ENCODE data around the gene CCDC71L.

DNA sequence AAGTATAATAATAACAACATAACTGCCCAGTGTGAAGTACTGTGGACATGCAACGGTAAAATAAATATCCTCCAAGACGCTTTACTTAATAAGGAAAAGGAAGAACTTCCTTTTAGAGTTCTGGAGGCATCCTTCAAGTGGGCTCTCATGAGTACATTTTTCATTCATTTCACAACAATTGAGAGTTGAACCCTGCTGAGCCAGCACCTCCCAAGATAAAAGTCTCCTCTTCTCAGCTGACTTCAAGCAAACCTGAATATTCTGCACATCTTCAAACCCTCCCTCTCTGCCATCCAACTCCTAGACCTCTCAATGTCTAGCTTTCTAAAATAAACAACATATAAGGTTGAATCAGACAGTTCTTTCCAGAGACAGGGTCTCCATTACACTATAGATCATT, 7.5 kb downstream of the CCDC71L start:
- TF ChIP-seq, protein P1, sequence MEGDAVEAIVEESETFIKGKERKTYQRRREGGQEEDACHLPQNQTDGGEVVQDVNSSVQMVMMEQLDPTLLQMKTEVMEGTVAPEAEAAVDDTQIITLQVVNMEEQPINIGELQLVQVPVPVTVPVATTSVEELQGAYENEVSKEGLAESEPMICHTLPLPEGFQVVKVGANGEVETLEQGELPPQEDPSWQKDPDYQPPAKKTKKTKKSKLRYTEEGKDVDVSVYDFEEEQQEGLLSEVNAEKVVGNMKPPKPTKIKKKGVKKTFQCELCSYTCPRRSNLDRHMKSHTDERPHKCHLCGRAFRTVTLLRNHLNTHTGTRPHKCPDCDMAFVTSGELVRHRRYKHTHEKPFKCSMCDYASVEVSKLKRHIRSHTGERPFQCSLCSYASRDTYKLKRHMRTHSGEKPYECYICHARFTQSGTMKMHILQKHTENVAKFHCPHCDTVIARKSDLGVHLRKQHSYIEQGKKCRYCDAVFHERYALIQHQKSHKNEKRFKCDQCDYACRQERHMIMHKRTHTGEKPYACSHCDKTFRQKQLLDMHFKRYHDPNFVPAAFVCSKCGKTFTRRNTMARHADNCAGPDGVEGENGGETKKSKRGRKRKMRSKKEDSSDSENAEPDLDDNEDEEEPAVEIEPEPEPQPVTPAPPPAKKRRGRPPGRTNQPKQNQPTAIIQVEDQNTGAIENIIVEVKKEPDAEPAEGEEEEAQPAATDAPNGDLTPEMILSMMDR (conservative IDR thresholded peaks at IDR 0.05): no peak
- no peak for TF ChIP-seq ZFX (IDR thresholded peaks at IDR 0.05)
